HG02943 (cell line): ENCODE results near the gene COX20.

Experiments
- ATAC-seq: cut with Tn5 transposase; IDR thresholded peaks from one replicate; pipeline ENCODE4 v1.9.1; 2021; ENCODE audit warnings: mild to moderate bottlenecking, low read depth, moderate library complexity; ENCODE audit not compliant: unreplicated experiment

Gene COX20

DNA sequence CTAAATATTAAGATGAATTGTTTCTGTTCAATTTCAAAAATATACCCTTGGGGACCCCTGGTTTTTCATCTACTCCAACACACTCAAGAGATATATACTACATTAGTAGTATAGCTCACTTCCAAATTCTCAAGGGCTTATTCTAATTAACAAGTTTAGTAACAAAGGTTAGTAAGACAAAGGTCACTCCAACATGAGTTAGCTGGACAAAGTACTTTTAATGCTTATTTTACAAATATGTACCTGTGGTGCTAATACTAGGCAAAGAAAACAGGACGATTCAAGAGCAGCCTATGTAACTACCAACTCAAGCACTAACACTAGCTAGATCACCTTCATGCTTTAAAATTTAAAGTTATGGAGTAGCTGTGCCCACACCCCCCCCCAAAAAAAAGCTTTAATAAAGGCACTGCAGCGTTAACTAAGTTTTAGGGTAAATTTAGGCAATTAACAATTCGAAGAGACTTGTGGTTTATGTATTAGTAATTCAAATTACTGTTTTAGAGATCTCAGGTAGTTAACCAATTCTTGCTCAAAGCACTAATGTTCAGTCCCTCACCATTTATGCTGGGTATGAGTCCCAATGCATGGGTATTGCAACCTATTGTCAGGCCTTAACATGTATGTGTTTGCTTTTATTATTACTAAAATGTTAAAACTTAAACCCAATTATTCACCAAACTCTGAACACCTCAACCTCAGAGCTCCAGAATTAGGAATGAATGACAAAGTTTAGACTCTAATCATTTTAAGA, 14.8 kb downstream of the COX20 start:
- ATAC-seq: no peak

DNA sequence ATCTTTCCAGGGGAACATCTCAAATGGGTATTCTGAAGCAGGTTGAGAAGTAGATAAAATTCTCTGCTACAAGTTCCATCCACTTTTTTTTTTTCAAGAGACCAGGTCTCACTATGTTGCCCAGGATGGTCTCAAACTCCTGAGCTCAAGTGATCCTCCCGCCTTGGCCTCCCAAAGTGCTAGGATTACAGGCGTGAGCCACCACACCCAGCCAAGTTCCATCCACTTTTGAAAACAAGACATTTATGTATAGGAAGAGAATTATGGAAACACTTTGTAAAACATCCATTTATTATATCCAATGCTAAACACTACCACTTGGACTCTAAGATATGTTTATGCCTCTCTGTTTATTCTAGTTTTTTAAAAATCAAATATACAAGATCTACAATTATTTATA, 15.4 kb downstream of the COX20 start:
- ATAC-seq: no peak

DNA sequence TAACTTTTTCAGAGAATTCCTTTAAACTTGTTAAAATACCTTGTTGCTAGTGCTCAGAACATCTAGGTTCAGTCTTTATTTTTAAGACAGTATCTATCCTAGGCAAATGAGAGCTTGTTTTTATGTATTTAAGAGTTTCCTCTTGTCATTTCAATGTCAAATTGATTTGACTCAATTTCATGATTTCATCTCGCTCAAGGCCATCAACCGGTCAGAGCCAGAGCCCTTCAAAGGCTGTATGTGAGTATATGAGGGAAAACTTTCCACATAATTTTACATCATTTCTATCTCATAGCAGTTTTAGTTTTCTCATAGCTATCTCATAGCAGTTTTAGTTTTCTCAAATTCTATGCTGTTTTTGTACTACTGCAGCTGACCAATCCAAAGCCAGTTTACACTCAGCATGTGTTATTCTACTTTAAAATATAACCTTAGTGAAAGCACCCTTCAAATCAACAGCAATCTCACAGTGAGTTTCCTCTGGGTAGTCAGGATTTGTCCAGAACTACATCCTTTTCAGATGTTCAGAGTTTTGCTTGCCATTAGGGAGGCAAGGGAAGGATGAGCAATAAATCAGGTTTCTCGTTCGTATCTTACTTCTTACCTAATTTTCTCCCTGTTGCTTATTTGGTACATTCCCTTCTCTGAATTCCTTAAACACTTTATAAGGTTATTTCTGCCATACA, 16.2 kb downstream of the COX20 start:
- no peak for ATAC-seq

DNA sequence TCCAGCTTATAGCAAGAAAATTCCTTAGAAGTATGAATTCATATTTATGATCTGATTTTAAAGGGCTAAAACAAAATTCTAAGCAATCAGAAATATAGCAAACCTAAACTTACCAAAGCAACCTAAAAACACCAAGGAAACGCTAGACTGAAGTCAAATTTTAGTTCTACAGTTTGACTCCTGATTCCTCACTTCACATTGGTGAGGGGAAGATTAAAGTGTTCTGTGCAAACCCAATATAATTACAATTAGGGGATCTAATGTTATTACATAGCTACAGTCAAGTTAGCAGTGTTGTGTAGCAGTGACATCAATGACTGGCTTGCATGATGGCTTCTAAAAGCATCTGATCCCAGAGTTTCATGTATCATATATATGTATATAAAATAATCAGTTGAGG, 17.2 kb downstream of the COX20 start:
- ATAC-seq: no peak

DNA sequence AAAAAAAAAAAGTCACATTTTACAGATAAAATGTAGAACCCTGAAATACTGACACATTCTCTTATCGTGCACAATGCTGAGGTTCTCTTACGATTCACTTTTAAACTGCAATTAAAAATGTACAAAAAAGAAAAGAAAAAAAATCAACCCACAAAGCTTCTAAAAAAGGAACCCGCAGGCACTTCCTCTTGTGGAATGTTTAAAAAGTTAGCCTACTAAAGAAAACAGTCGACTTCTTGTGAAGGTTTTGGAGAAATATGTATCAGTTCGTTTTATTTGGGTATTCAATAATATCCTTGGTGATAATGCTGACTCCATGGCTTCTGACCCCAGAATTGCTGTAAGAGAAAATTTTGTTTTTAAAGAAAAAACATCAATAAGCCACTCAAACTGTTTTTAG, 18.7 kb downstream of the COX20 start:
- no peak for ATAC-seq

DNA sequence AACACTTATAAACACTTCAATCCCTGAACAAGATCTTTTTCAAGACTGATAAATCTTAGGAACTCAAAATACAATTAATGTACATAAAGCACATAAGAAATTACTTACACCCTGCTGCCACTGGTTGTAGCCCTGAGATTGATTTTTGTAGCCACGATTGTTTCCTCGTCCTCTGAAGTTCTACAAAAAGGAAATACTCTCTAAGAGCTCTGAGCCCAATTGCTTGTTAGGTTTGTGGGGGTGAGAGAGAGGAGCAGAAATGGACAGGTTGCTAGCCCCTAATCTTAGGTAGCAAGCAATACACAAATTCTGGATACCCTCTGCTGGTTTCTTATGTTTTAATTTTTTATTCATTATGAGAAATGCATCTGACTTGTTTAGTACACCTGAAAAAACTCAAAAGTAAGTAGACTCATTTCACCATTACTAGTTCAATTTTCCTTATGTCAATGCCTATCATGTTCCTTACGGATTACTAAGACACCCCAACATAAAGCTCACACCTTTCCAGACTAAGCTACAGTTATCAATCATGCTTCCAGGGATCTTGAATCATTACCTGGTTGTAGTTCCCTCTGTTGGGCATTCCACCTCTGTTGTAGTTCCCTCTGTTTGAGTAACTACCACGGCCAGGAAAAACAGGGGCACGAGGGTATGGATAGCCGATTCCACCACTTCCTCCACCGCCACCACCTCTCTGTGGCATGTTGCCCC, 19.6 kb downstream of the COX20 start:
- no peak for ATAC-seq

DNA sequence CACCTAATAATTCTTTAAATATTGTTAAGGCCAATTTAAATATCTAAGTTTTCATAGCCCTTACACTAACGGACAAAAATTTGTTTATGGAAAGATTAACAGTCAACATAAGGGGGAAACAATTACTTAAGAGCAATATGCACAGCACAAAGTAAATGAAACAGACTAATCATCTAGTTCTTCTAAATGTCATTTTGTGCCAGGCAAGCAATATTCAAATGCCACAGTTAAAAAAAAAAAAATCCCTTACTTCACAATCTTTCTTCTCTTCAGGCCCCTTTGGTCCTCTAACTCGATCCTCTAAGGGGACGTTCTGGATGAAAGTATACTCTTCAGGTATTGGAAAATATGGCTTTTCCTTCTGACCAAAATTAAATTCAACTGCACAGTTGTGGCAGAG, 22.3 kb downstream of the COX20 start:
- ATAC-seq: no peak

DNA sequence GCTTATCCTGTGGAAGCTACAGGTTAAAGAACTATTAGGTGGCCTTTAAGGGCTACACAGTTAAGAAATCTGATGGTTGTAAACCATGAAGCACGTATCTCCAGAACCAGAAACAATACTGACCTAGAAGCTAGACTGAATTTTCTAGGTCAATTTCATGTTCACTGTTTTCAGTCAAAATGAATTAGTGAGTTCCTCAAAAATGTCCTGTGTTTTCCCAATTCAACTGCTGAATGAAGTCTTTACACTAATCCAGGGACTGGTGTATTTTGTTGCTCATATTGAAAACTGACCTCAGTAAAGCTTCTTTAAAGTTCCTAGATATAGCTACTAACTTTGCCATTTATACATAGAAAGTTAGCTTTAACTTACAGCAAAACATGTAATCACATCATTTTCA, 22.9 kb downstream of the COX20 start:
- ATAC-seq: no peak

DNA sequence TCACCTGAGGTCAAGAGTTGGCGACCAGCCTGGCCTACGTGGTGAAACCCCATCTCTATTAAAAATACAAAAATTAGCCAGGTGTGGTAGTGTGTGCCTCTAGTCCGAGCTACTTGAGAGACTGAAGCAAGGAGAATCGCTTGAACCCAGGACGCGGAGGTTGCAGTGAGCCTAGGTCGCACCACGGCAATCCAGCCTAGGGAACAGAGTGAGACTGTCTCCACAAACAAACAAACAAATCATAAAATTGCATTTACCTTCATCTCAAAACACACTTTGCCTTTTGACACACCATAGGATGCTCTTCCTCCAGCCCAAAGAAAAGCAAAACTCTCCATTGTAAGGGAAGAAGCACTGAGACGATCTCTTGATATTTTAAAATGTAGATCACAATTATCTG, 24.6 kb downstream of the COX20 start:
- ATAC-seq: no peak

DNA sequence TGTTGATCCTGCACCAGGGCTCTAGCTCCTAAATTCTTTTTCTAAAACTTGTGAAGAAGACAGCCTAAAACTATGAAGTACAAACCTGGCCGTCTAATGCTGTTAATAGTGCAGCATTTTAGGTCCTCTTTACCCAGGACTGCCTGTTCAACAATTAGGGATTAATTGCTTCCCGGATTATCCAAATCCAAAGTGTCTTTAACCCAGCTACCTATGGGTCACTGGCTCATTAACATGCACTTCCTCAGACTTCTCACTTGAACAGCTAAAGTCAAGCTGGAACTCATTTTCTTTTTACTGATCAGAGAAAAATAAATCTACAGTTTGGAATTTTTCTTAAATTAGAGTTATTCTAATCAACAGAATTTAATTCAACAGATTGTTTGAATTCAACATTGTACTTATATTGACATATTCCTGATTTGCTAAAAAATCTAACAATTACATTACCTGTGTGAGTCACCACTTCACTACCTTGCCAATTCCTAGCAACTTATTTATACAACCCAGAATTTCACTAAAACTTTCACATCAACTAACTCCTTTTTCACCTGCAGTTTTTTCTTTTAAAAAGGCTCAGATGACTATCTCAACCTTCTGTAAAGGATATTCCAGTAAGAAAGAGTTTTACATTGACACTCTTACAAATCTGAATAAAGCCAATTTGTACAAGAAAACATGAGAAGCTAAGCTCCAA, 25.6 kb downstream of the COX20 start:
- no peak for ATAC-seq

DNA sequence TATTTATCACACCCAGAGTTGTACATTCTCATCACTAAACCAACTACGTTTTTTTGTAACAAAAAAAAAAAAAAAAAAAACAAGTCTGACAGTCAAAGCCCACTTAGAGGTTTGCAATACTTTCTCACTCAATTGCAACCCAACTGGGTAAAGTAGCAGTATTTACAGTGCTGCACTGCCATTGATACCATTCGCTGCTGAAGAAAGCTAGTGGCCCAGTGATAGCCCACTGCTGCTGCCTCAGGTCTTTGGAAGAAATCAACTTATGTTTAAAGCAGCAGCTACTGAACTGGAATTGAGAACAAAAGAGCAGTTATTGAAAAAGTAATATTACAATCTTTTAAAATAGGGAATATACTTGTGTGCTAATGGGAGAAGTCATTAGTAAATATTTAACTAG, 26.2 kb downstream of the COX20 start:
- ATAC-seq: no peak

DNA sequence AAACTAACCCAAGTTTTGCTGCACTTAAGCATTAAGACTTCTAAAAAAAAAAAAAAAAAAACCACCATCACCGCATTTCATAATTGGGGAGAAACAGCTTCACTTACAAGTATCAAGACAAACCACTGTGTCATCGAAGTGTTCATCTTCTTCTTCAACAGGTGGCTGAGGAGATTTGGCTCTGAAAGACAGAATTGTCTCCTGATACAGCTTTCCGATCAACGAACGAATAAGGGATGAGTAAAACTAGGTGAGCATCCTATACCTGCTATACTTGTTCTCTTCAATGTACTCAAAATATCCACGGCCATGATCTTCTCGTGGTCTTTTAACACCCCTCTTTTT, 26.9 kb downstream of the COX20 start:
- no peak for ATAC-seq

DNA sequence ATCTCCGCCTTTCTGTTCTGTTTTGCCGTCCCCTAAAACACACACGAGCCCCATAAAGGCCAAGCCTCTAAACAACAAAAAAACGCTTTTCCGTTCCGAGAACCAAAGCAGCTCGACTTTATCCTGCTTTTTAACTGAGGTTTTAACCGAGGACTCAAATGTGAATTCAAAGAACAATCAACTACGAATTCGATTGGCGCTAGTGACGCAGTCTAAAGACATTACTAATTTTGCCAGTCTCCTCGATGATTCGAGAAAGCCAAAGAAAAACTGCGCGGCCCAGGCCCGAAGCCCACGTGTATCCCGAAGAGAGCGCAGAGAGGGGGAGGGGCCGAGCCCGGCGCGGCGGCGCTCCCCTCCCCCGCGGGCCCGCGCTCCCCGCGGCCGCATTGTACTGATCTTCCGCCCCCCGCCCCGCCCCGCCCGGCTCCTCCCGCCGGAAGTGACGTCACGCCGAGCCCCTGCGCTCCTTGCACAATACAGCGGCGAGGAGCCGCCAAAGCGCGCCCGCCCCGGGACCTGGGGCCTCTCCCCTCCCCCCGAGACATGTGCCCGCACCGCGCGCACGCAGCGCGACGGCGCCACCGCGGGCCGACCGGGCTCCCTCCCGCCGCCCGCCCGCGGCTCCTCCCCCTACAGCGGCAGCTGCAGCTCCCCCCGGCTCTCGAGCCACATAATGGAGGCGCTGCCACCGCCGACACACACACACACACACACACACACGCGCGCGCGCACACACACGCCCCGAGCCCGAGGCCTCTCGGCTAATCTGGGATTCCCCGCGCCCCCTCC, 27.4 kb downstream of the COX20 start:
- peak; percentile 62 for ATAC-seq

DNA sequence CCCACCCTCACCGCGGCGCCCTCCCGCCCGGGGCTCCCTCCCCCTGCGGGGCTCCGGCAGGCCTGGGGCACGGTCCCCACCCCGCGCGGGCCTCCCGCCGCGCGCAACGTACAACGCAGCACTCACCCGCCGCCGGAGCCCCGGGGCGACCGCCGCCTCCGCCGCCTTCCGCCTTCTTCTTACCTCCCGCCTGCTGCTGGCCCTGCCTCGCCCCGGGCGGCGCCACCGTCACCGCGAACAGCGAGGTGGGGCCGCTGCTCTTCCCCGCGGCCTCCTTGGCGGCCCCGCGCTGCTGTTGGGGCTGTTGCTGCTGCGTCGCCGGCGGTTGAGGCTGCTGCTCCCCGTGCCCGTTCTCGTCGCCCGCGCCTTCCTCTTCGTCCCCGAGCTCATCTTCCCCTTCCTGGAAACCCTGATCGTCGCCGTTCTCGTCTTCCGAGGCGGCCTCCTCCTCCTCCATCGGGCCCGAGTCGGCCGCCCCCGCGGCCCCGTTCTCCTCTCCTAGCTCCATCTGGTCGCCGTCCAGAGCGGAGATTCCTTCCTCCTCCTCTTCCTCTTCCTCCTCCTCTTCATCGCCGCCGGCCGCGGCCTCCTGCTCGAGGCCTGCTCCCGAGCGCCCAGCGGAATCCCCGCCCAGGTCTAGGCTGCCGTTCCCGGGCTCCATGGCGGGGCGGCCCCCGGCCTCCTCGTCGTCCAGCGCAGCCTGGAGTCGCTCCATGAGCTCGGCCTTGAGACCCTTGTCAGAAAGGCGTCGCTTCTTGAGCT, 28.2 kb downstream of the COX20 start:
- ATAC-seq: peak; percentile 3

DNA sequence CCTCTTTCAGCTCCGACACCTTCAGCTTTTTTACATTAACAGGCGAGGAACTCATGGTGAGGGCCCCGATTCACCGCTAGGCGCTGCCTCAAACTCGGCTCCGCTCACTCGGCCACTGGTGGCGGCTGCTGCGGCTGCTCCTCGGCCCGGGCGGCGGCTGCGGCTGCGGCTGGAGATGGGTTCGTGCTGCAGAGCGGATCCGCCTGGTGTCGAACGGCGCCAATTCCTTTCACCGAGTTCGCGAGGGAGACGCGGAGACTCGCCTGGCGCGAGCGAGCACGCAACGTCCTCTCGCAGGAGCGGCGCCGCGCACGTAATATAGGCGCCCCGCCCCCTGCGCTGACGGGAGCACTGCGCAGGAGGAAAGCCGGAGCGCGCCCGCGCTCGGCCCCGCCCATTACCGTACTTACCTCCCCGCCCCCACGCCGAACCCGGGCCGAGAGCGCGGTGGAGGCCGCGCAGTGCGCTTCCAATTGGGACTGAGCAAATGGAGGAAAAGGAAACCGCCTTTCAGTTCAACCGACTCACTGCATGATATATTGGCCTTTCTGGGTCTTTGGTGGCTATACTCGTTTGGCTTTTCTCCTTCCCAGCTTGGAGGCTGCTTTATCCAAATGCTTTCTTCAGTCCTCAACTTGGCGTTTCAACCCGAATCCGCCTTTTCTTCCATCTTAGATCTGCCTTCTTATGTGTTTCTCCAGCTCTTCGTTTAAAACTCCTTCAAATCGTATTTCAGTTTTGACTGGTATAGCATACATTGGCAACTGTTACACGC, 29.0 kb downstream of the COX20 start, which contains the start of gene HNRNPU:
HNRNPU (minus strand) TSS at position 291 of the 775 bp plus-strand sequence; CDS start at position 55, 236 bp downstream.
- peak; percentile 58 for ATAC-seq

DNA sequence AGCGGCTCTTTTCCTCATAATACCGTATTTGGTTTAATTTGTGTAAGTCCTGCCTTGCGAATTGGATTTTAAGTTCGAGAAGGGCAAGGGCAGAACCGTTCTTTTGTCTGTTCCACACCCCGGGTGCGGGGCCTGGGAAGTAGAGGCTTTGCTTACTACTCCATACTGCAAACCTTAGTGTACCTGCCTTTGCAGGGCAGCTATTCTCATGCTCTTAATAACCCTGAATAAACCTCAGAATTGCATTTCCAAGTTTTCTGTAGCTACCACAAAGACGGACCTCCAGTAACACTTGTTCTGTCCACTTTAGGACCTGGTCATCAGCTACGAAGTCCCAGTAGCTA, 29.5 kb downstream of the COX20 start:
- ATAC-seq: no peak

DNA sequence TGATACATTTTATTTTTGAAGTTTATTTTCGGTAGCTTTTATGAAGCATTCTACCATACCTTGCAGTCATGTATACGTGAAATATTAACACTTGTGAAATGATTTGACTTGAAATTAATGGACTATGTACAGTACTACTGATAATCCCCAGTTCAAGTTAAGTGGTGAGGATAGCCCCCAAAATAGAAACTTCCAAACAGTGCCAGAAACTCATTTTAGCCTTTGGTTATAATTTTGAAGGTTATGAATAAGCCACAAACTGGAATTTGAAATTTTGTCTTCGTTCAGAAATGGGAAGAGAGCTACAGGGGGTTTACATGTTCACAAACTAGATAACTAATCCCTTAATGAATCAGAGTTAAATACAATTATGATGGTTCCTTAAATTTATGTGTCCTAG, 30.4 kb downstream of the COX20 start:
- ATAC-seq: no peak

DNA sequence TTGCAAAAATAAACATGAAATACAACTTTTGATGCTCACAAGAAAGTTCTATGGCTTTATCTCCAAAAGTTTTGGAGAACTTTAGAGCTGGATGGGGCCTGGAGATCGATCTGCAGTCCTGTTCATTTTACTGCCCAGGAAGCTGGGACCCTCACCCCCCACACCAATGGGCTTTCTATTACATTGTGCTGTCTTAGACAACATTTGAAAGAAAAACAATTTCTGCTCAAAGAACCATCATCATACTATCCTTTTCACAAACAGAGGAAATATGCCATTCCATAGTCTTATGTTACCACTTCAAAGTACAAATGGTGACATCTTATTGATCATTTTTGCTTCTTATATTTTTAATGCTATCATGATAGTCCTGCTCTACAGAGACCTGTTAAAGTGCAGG, 30.9 kb downstream of the COX20 start:
- no peak for ATAC-seq
